Osteoblast (primary cell): ENCODE measurements around the gene CDH18. TPM values are rescaled to one million over a fixed set of nuclear protein-coding genes. Genes with fewer than 3 reads are reported as not detected.

Experiments used
- DNase-seq: peaks from one replicate; pipeline ENCODE4 v3.0.0; 2011; ENCODE audit warnings: low spot score, mixed read lengths; ENCODE audit not compliant: insufficient read length; ENCODE audit errors: missing footprints
- H2AFZ ChIP-seq: 2 replicates; pipeline ENCODE4 v1.6.0; 2011; ENCODE audit warnings: mild to moderate bottlenecking, low read length
- H3K27ac ChIP-seq: 2 replicates; pipeline ENCODE4 v1.5.1; 2011; ENCODE audit warnings: mild to moderate bottlenecking, low read depth, low read length, moderate library complexity
- H3K27me3 ChIP-seq: 2 replicates; pipeline ENCODE4 v1.6.0; 2012; ENCODE audit warnings: mild to moderate bottlenecking, control low read depth, inconsistent platforms, low read length, moderate library complexity; ENCODE audit not compliant: insufficient read depth
- H3K36me3 ChIP-seq: 2 replicates; pipeline ENCODE4 v1.5.1; 2011; ENCODE audit warnings: mild to moderate bottlenecking, low read length, control low read depth, moderate library complexity; ENCODE audit not compliant: insufficient read depth
- H3K4me1 ChIP-seq: 2 replicates; pipeline ENCODE4 v1.5.1; 2011; ENCODE audit warnings: mild to moderate bottlenecking, low read length, control low read depth, moderate library complexity; ENCODE audit not compliant: insufficient read depth
- H3K4me2 ChIP-seq: 2 replicates; pipeline ENCODE4 v1.6.0; 2011; ENCODE audit warnings: mild to moderate bottlenecking, low read length; ENCODE audit not compliant: insufficient read depth
- H3K4me3 ChIP-seq: fragments of 200-600 bp; sonication (generic); 3 replicates; pipeline ENCODE4 v1.5.1; 2012; ENCODE audit warnings: mild to moderate bottlenecking, low read length, inconsistent platforms; ENCODE audit not compliant: insufficient read depth
- H3K79me2 ChIP-seq: 2 replicates; pipeline ENCODE4 v1.6.0; 2012; ENCODE audit warnings: mild to moderate bottlenecking, low read length, control low read depth, inconsistent platforms; ENCODE audit not compliant: insufficient read depth
- H3K9me3 ChIP-seq: 2 replicates; pipeline ENCODE4 v1.5.1; 2011; ENCODE audit warnings: low read depth, low read length, control low read depth
- H4K20me1 ChIP-seq: 2 replicates; pipeline ENCODE4 v1.6.0; 2012; ENCODE audit warnings: mild to moderate bottlenecking, low read length, control low read depth; ENCODE audit not compliant: insufficient read depth
- total RNA-seq: library from RNA; depleted of rRNA; stranded (reverse); fragments of >200 nt; gene quantifications from 2 replicates; pipeline ENCODE4 v1.2.3, GENCODE V29; 2012
- TF ChIP-seq, protein P1 (sequence below): IDR thresholded peaks from 2 replicates; pipeline ENCODE4 v1.5.1; 2011; ENCODE audit warnings: mild to moderate bottlenecking, low read depth, low read length, moderate library complexity; ENCODE audit errors: extremely low read depth

Gene CDH18
- total RNA-seq, 1 donor, result 0.36 TPM

DNA sequence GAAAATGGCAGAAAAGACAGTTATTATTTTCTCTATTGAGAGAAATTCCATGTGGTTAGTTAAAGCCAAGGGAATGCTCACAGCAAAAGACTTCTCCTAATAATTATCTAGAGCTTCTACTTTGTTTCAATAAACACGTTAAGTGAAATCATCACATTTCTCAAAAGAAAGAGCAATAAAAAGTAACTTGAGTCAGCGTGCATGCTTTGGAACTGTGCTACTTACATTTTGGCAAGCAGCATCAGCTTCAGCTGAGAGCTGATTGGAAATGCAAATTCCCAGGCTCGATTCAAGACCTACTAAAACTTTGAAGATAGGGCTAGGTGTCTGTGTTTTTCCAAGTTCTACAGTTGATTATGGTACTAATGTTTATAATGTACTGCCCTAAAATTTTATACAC lies 132.1 kb downstream of the CDH18 start:
- TF ChIP-seq, protein P1, sequence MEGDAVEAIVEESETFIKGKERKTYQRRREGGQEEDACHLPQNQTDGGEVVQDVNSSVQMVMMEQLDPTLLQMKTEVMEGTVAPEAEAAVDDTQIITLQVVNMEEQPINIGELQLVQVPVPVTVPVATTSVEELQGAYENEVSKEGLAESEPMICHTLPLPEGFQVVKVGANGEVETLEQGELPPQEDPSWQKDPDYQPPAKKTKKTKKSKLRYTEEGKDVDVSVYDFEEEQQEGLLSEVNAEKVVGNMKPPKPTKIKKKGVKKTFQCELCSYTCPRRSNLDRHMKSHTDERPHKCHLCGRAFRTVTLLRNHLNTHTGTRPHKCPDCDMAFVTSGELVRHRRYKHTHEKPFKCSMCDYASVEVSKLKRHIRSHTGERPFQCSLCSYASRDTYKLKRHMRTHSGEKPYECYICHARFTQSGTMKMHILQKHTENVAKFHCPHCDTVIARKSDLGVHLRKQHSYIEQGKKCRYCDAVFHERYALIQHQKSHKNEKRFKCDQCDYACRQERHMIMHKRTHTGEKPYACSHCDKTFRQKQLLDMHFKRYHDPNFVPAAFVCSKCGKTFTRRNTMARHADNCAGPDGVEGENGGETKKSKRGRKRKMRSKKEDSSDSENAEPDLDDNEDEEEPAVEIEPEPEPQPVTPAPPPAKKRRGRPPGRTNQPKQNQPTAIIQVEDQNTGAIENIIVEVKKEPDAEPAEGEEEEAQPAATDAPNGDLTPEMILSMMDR, result no peak
- Histone ChIP-seq H2AFZ (no peak overlapping the region), H3K36me3 (no peaks in the 10 kb centered on the region), H4K20me1 (no peaks in the 10 kb centered on the region), H3K9me3 (peaks cover 3% of the 10 kb centered on the region), H3K79me2 (no peaks in the 10 kb centered on the region), H3K4me3 (no peak overlapping the region), H3K4me1 (no peaks in the 10 kb centered on the region), H3K27ac (no peak overlapping the region), H3K4me2 (no peak overlapping the region), H3K27me3 (no peaks in the 10 kb centered on the region)
- DNase-seq, result no peak

DNA sequence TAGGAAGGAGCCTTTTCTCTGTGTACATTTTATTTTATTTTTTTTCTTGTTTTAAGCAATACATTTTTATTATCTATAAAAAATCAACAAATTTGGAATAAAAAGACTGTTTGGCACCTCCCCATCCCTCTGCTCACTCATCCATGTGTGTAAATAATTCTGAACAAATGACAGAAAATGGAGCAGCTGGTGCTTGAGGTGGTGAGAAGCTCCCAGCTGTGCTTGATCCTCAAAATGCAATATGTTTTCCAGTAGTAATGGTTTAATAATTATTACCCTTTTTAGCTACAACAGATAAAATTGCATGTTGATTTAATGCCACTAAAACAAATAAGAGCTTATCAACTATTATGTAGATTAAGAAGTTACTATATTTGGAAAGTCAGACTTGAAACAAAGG lies 132.5 kb downstream of the CDH18 start:
- Histone ChIP-seq H3K27me3 (no peaks in the 10 kb centered on the region), H3K4me1 (no peaks in the 10 kb centered on the region), H3K36me3 (no peaks in the 10 kb centered on the region), H3K4me3 (no peak overlapping the region), H3K9me3 (peaks cover 3% of the 10 kb centered on the region), H4K20me1 (no peaks in the 10 kb centered on the region), H3K79me2 (no peaks in the 10 kb centered on the region), H2AFZ (no peak overlapping the region), H3K27ac (no peak overlapping the region), H3K4me2 (no peak overlapping the region)
- TF ChIP-seq, protein P1, result no peak
- DNase-seq, result no peak

DNA sequence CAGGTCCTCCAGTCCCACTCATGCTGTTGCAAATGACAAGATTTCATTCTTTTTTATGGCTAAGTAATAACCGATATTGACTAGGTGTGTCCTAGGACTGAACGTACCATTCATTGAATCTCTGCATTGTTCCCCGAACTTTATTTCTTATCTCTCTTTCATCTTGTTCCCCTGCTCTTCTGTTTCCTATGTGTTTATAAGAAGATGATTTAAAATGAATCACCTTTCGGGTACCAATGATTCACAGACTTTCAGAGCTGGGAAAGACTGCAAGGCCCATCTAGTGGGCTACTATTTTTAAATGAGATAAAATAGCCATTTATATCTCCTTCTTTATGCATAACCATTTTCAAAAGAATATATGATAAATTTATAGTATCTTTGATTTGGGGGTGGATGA lies 133.0 kb downstream of the CDH18 start:
- TF ChIP-seq, protein P1, result no peak
- Histone ChIP-seq H3K4me1 (no peaks in the 10 kb centered on the region), H3K4me2 (no peak overlapping the region), H2AFZ (no peak overlapping the region), H3K36me3 (no peaks in the 10 kb centered on the region), H4K20me1 (no peaks in the 10 kb centered on the region), H3K79me2 (no peaks in the 10 kb centered on the region), H3K4me3 (no peak overlapping the region), H3K9me3 (peaks cover 3% of the 10 kb centered on the region), H3K27me3 (no peaks in the 10 kb centered on the region), H3K27ac (no peak overlapping the region)
- no peak for DNase-seq

DNA sequence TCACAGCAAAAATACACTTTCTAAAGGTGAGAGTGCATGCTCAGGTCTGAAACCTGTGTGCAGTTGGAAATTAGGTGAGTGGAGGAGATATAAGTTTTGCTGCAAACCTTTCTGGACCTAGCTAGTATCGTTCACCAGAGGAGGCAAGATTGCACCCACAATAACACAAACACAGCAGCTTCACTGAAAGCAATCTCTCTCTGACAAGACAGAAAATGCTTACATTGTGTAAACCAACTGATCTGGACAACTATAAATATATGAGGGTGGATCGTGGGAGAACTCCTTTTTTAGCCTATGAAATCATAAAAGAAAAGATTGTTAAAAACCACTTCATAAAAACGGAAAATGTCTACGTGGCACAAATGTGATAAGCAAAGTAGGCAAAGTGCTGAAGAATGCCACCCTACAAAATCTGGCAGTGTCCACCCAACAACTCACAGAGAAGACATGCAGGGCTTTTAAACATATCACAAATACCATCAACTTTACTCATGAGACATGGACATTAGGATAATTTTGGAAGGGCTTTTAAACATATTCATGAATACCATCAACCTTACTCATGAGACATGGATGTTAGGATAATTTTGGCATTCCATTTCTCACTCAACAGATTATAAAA lies 134.3 kb downstream of the CDH18 start:
- H3K4me3 ChIP-seq, result no peak overlapping the region
- TF ChIP-seq, protein P1, result no peak
- no peaks in the 10 kb centered on the region for H3K36me3 ChIP-seq
- H2AFZ ChIP-seq, result no peak overlapping the region
- H4K20me1 ChIP-seq, result no peaks in the 10 kb centered on the region
- no peaks in the 10 kb centered on the region for H3K79me2 ChIP-seq
- H3K9me3 ChIP-seq, result peaks cover 3% of the 10 kb centered on the region
- H3K4me1 ChIP-seq, result no peaks in the 10 kb centered on the region
- H3K4me2 ChIP-seq, result no peak overlapping the region
- H3K27me3 ChIP-seq, result no peaks in the 10 kb centered on the region
- no peak overlapping the region for H3K27ac ChIP-seq
- DNase-seq, result no peak
